Omental fat pad (tissue), 4 donors: ENCODE data around the gene CACFD1. TPM values are rescaled to one million over a fixed set of nuclear protein-coding genes. Genes with fewer than 3 reads are reported as not detected.
A peak's percentile ranks its signal among the peaks of the same experiment; 100 is the strongest.

Source experiments
- ATAC-seq: fragments of 150-250 bp; one replicate; pipeline ENCODE4 v1.9.1; 2016; ENCODE audit warnings: mild to moderate bottlenecking, moderate library complexity; ENCODE audit not compliant: low FRiP score
- DNase-seq: peaks from one replicate; pipeline ENCODE4 v3.0.0-alpha.2; 2019; ENCODE audit warnings: low spot score
- CTCF ChIP-seq, 3 donors: fragments of 450-650 bp; IDR thresholded peaks; one replicate each; pipeline ENCODE4 v1.5.1; 2016 to 2017; ENCODE audit warnings: antibody characterized with exemption in 3 of 3, mild to moderate bottlenecking in 3 of 3, moderate library complexity in 2 of 3
- total RNA-seq, 4 donors: library from RNA; depleted of rRNA; stranded (reverse); fragments of >200 nt; gene quantifications; one replicate each; pipeline ENCODE4 v1.1.0, GENCODE V29; 2016

The CACFD1 gene
- total RNA-seq, 4 donors from 2014 or later, result 2.7 to 6.9 (median 4.8) TPM

- TF ChIP-seq CTCF (IDR thresholded peaks at IDR 0.05), result no peak
- DNase-seq (no peak), ATAC-seq (no peak)
These were observed 2.0 kb upstream of the CACFD1 start for GRCh38 chr9:133457748-133458147.

GRCh38 chr9:133458643-133459312, 1.0 kb upstream of the CACFD1 start:
- ATAC-seq (no peak), DNase-seq (no peak)
- no peak for TF ChIP-seq CTCF (IDR thresholded peaks at IDR 0.05)

- no peak for TF ChIP-seq CTCF (IDR thresholded peaks at IDR 0.05)
- peak; percentile 8 for ATAC-seq
- DNase-seq, result no peak
These were observed 812 bp downstream of the CACFD1 start for GRCh38 chr9:133460405-133461175.

- no peak for DNase-seq
- TF ChIP-seq CTCF (IDR thresholded peaks at IDR 0.05), result no peak
- no peak for ATAC-seq
These were observed 2.2 kb downstream of the CACFD1 start for GRCh38 chr9:133461975-133462374.

GRCh38 chr9:133463234-133463863, 3.6 kb downstream of the CACFD1 start:
- no peak for TF ChIP-seq CTCF (IDR thresholded peaks at IDR 0.05)
- no peak for ATAC-seq

GRCh38 chr9:133463864-133464615, 4.3 kb downstream of the CACFD1 start:
- DNase-seq (no peak), ATAC-seq (no peak)
- TF ChIP-seq CTCF (IDR thresholded peaks at IDR 0.05), result no peak

More at GRCh38 chr9:133463234-133463863, 3.6 kb downstream of the CACFD1 start:
- no peak for DNase-seq
